Prostate gland (tissue), 2 donors: ENCODE data around the gene NDFIP1.

Experiments used
- CTCF ChIP-seq, 4 experiments: fragments of 200-600 bp in 2 of 4; fragments of 450-650 bp in 2 of 4; sonication (generic) in 2 of 4; IDR thresholded peaks; 1 replicate in 3 of 4; 2 replicates in 1 of 4; pipeline ENCODE4 v1.5.1; 2016 to 2019; ENCODE audit warnings: antibody characterized with exemption in 4 of 4, mild to moderate bottlenecking in 2 of 4, moderate library complexity in 2 of 4
- POLR2A ChIP-seq: fragments of 450-650 bp; IDR thresholded peaks from one replicate; pipeline ENCODE4 v1.6.1; 2016; ENCODE audit warnings: antibody characterized with exemption, mild to moderate bottlenecking
- POLR2AphosphoS5 ChIP-seq: sonication (generic); formaldehyde crosslinking; IDR thresholded peaks from one replicate; pipeline ENCODE4 v1.6.1; 2017; ENCODE audit warnings: antibody characterized with exemption

- TF ChIP-seq CTCF (IDR thresholded peaks at IDR 0.05) (no peak), POLR2A (no peak), POLR2AphosphoS5 (no peak)
Measured at GRCh38 chr5:142073362-142073988, 35.1 kb upstream of the NDFIP1 start.
